NCI-H2171 treated with DMSO at 0.1 percent for 48 hours (cell line): Measurements from ENCODE around the gene MAGED1.
"Not testable (repeated sequence)": the region's sequence is repeated elsewhere in the genome, so short reads cannot be mapped to it uniquely, and the experiment has no call there.

Source experiments
- DNase-seq: peaks from one replicate; lab custom pipeline; 2025; lab: John Stamatoyannopoulos, UW

MAGED1 gene

GRCh38 chrX:51894697-51895336, 1.4 kb downstream of the MAGED1 start:
- no peak for DNase-seq

- no peak for DNase-seq
Measured at GRCh38 chrX:51896626-51897025, 3.2 kb downstream of the MAGED1 start.

- DNase-seq, result no peak
Measured at GRCh38 chrX:51899741-51900140, 6.3 kb downstream of the MAGED1 start.

- DNase-seq, result no peak
Measured at GRCh38 chrX:51902510-51903050, 9.2 kb downstream of the MAGED1 start.

DNA sequence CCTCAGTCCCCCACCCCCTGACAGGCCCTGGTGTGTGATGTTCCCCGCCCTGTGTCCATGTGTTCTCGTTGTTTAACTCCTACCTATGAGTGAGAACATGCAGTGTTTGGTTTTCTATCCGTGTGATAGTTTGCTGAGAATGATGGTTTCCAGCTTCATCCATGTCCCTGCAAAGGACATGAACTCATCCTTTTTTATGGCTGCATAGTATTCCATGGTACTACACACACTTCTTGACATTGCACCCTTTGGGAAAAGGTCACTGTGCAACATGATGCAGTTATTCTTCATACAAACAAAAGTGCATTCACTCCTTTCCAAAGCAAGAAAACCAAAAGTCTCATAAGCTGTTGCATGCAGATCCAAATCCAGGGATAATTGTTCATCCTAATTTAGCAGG, 11.7 kb downstream of the MAGED1 start:
- not testable (repeated sequence) for DNase-seq

DNA sequence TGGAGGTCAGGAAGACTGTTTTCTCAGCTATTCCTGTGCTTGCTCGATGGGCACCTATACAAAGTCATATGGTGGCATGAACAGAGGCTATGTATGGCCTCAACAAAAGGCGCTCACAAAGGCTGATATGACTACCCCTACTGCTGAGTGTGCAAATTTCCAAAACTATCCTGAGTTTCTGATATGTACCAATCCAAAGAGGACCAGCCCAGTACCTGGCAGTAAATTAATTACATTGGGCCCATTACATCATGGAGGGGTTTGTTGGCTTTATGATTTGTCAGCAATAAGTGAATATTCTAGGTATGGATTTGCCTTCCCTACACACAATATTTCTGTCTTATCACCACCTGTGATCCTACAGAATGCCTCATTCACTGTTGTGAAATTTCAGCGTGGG, 12.3 kb downstream of the MAGED1 start:
- DNase-seq, result no peak

- DNase-seq, result no peak
Measured at GRCh38 chrX:51917604-51918003, 24.2 kb downstream of the MAGED1 start.

GRCh38 chrX:51922561-51922960, 29.1 kb downstream of the MAGED1 start:
- no peak for DNase-seq

GRCh38 chrX:51931566-51932150, 38.2 kb downstream of the MAGED1 start:
- no peak for DNase-seq
